GM18519 (cell line): ENCODE measurements around the gene OXSR1.
"Not testable (repeated sequence)": the region's sequence is repeated elsewhere in the genome, so short reads cannot be mapped to it uniquely, and the experiment has no call there.

Experiments used
- ATAC-seq: cut with Tn5 transposase; IDR thresholded peaks from one replicate; pipeline ENCODE4 v1.9.1; 2021; ENCODE audit warnings: mild to moderate bottlenecking, moderate library complexity; ENCODE audit not compliant: unreplicated experiment, low FRiP score

The OXSR1 gene

DNA sequence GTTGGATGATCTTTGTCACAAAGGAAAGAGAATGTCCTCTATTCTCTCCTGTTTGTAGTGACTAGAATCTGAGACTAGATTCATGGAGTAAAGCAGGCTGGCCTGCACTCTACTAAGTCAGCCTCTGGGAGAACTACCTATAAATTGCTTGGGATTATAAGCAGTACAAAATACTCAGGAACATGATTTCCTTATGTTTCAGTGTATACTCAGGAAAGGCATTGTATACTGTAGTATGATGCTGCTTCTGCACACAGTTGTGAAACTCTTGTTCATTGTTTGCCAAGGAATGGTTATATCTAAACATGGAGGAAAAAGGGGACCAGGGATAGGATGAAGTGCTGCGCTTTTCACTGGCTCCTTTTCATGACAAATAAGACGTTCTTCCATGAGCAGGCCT, 49.2 kb downstream of the OXSR1 start:
- no peak for ATAC-seq

DNA sequence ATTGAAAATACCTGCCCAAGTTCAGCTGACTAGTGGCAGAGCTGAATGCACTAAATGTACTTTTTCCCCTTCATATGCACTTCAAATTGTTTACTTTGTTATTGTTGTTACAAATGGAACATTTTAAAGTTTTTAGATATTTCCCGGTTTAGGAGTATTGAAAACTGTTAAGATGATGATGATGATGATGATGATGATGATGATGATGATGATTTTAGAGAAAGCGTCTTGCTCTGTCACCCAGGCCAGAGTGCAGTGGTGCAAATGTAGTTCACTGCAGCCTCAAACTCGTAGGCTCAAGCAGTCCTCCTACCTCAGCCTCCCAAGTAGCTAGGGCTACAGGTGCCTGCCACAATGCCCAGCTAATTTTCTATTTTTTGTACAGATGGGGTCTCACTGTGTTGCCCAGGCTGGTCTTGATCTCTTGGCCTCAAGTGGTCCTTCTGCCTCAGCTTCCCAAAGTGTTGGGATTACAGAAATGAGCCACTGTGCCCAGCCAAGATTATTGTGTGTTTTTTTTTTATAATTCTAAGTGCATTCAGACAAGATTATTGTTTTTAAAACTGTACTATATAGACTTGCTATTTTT, 54.4 kb downstream of the OXSR1 start:
- ATAC-seq = no peak

DNA sequence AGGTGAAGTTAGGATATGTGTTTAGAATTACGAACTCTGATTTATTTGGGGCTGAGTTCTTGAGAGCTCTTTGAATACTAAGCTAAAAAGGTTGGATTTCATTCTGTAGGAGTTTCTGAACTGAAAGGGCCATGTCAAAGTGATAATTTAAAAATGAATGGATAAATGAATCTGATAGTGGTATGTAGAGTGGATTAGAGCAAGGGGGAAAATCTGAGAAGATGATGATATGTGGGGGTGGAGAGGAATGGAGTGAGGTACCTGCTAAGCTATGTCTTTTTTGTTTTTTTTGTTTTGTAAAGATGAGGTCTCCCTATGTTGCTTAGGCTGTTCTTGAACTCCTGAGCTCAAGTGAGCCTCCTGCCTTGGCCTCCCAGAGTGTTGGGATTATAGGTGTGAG, 55.7 kb downstream of the OXSR1 start:
- ATAC-seq = no peak

DNA sequence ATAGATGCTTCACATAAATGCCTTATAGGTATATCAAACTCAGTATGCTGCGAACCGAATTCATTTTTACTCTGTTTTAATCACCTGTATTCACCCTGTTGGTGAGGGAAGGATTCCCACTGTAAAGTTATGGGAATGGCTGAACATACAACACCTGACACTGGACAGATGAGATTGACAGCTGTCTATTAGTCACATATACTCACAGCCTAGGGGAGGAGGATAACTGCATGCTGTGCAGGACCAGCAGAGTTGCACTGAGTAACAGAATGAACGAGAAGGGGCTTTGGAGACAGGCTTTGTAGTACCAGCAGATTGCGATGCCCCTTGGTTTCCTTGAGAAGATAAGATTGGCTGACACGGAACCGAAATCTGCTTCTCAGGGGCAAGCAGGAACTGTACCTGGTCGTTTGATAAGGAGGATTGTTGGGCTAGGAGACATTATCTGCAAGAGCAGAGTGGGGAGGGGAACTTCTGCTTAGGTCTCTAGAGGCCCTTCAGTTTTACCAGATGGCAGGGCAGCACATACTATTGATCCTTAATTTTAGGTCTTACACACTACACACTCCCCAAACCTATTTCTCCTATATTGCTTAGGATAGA, 56.8 kb downstream of the OXSR1 start:
- ATAC-seq = no peak

DNA sequence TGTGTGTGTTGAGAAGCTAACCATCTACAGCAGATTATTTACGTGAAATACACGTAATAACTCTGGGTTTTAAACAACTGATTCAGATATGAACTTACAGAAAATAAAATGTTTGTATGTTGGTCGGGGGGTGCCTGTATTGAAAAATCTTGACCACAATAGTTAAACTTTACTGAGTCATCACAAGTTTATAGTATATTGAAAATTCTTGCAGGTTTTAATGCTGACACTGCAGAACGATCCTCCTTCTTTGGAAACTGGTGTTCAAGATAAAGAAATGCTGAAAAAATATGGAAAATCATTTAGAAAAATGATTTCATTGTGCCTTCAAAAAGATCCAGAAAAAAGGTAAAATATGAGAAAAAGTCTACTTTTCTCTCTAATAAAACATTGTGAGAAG, 59.0 kb downstream of the OXSR1 start:
- no peak for ATAC-seq

DNA sequence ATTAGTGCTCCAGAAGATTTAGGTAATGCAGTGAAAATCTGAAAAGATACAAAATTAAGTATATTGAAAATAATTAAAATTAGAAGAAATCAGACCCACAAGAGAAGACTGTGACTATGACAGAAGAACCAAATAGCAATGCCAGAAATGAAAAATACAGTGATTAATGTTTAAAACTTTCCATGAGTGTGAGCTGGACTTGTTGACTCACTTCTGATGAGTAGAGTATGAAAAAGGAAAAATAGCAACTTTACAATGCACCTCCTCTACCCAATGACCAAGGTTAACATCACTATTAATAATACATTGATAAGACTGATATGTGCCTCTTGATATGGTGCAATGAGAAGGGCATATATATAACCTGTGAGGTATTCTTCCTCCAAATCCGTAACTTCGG, 60.9 kb downstream of the OXSR1 start:
- no peak for ATAC-seq

DNA sequence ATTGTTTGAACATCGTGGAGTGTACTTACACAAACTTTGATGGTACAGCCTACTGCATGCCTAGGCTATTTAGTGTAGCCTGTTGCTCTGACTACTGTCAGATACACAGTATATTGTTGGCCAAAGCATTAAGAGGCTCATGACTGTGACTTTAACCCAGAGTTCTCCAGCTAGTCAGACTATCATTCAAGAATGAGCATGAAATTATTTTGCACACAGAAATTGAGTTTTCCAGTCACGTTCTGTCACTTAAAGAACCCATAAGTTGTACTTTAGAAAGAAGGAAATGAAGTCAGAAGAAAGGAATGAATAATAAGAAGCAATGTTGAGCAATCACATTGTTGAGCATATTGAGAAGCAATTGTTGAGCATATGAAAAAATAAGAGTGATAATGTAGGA, 62.7 kb downstream of the OXSR1 start:
- no peak for ATAC-seq

DNA sequence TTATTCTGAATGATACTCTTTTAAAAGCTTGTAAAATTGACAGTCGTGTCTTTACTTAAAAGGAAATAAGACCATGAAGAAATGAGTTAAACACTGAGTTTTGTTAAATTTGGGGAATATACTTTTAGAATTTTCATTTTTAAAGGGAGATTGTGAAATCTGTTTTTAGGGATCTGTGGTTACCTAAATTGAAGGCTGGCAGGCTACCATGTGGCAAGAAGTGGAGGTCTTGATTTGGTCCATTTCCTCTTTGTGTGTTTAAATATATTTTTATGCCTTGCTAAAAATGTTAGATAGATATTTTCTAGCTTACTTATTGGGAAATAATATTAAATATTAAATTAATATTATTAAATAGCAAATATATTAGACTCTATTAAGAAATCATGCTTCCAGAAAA, 63.7 kb downstream of the OXSR1 start:
- ATAC-seq = no peak

DNA sequence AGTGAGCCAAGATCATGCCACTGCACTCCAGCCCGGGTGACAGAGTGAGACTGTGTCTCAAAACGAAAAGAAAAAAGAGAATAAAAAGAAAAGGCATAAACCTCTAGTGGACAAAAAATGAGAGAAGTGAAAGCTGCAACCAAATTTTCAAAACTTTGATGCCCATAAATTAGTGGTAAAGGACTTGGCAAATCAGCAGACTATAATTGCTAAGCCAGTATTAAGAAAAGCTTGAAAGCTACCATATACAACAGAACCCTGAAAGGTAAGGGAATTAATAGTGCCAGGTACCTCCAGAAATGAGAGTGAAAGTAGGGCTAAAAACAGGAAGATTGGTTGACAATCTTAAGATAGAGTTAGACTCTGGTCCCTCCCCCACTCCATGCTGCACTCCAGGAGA, 67.4 kb downstream of the OXSR1 start:
- ATAC-seq = no peak

DNA sequence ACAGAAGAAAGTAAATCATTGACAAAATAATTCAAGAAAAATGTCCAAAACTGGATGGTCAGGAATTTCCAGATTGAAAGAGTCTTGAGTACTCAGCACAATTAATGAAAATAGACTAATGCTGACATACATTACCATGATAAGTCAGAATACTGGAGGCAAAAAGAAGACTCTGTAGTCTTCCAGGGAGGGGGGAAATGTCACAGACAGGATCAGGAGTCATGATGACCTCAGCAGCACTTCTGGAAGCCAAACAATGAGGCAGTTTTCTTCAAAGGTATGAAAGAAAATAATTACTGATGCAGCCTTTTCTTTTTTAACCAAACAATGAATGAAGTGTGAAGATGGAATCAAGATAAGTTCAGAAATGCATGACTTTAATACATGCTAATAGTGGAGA, 70.1 kb downstream of the OXSR1 start:
- ATAC-seq = no peak

DNA sequence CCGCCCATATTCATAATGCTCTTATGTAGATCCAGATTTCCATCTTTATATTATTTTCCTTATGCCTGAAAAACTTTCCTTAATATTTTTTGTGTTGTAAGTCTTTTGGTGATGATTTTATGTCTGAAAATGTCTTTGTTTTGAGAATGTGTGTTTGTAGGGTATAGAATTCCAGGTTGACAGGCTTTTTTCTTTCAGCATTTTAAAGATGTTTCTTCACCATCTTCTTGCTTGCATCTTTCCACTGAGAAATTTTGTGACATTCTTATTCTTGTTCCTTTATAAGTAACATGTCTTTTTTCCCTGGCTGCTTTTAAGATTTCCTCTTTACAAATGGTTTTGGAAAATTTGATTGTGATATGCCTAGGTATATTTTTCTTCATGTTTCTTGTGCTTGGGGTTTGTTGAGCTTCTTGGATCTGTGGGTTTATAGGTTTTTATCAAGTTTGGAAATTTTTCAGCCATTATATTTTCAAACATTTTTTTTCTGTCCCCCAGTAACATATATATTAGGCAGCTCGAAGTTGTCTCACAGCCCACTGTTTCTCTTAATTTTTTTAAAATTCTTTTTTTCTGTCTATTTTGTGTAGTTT, 73.2 kb downstream of the OXSR1 start:
- ATAC-seq = no peak

DNA sequence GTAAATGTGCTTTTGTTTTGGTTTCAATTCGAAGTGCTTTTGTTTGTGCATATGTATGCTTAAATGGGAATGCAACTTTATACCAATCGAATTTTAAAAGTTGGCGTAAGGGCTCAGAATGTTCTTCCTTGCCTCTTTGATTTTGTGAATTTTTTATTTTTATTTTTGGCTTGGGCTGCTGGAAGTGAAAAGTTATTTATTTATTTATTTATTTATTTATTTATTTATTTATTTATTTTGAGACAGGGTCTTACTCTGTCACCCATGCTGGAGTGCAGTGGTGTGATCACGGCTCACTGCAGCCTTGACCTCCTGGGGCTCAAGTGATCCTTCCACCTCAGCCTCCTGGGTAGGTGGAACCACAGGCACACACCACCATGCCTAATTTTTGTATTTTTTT, 77.5 kb downstream of the OXSR1 start:
- not testable (repeated sequence) for ATAC-seq

DNA sequence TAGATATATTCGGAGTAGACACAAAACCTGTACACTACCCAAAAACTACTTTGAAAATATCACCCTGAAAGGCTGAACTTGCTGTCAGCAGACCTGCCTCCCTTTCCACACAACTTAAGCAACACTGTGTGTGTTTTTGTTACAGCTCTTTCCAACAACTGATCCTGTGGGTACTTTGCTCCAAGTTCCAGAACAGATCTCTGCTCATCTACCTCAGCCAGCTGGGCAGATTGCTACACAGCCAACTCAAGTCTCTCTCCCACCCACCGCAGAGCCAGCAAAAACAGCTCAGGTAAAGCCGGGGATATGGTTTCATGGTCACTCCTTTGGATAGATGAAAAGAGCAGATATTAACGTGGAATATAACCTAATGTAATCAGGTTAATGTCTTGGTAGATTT, 80.6 kb downstream of the OXSR1 start:
- no peak for ATAC-seq

DNA sequence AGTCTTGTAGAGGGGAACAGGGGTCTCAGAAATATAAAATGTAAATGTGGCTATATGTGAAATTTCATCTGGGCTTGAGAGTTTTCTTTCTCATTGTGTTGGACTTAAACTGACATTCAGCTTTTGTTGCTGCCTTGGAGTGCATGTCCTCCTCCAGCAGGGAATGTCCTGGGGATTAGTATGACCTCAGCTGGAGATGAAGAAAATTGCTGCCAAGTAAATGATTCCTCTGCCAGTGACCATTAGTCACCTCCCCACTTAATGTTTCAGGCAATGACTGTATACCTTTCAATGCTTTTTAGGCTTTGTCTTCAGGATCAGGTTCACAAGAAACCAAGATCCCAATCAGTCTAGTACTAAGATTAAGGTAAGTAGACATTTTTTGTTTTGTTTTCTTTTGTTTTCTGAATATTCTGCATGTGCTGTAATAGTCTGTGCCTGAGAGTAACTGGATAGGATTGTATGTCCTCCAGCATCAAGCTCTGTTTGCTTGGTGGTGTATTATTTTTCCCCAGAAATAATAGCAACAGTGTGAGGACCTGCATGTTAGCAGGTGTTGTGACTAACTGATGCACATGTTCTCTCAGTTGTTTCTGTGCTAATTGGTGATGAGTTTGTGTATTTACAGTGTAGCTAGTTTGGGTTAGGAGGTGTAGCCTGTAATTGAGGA, 82.2 kb downstream of the OXSR1 start:
- no peak for ATAC-seq

DNA sequence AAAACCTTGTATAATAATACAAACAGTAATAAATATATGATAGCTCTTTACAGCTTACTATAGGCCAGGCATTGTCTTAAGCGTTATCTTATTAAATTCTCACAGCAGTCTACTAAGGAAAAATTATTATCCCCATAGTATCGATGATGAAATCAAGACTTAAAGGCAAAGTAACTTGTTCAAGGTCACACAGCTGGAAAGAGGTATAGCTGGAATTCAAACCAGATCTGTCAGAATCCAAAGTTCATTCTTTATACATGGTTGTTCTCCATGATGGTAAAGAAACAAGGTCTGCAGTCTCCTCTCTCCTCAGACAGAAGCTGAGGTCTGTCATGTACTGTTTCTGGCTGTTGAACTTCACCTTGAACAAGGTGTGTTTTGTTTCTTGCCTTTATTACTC, 84.9 kb downstream of the OXSR1 start:
- ATAC-seq = no peak

DNA sequence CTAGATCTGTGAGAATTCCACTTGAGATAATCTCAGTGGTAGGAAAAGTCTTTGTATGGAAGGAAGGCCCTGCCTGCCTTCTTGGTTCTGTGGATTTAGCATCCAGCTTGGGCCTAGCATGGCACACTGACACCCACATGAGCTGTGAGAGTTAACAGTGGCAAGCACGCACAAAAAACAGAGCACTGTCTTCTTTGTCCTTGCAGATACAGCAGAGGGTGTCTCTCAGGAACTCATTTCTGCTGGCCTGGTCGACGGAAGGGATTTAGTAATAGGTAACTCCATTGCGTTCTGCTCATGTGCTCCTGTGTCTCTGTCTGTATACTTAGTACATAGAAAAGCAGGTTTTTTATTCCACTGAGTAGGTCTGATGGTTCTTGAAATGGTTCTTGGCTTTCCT, 85.9 kb downstream of the OXSR1 start:
- ATAC-seq = no peak

DNA sequence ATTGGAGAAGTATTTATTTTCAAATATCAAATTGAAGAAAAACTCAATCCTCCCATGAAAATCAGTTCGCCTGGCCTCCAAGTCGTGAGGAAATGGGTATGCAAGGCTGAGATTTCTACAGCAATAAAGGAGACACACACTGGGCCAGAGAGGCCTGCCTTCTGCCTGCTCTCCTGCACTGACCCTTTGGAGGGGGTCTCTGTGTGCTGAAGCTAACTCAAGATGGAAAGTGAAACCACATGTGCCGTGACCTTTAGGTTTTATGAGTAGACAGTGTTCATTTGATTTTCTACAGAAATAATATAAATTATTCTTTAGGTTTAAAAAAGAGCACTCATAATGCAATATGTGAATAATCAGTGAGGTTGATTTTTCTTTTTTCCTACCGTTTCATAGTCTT, 88.4 kb downstream of the OXSR1 start:
- no peak for ATAC-seq

DNA sequence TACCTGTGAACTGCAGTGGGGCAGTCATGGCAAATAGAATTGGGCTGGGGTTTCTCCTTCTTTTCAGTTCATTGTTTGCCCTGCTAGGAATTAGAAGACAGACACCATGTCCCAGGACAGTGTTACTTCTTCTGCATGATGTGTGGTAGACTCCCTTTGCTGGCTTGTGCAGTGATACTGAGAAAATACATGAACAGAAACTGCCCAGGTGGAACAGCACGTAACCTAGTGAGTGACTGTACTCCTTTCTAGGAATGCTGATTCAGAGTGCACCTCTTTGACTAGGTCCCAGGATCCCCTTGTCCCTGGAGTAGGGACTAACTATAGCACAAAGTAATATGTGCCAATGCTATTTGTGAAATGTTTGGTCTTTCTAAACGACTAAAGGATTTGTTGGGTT, 89.5 kb downstream of the OXSR1 start:
- ATAC-seq = no peak

DNA sequence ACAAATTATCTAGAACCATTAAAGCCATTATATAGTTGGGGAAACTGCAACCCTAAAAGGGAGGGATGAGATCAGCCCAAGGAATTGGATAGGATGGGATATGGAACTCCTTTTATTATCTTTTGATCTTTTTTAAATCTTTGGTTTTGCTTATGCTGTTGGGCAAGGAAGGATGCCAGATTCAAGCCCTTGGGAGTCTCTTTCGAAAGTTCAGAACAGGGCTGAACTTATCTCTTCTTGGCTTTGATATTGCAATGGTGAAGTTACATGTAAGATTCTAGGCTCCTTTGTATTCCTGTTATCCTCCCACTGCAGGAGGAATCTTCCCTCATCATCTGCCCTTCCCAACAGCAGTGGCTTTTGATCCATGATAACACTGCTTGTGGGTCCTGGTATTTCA, 90.3 kb downstream of the OXSR1 start:
- ATAC-seq = no peak

DNA sequence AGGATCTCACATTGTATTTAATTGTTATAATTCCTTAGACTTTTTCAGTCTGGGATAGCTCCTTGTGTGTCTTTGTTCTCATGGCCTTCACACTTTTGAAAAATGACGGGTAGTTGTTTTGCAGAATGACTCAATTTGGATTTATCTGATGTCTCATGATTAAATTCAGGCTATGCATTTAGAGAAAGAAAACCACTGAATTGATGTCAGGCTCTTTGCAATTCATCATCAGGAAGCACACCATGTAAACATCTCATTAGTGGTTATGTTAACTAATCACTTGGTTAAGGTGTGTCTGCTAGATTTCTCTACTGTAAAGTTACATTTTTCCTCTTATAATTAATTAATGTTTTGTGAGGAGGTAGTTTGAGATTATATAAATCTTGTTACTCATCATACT, 92.2 kb downstream of the OXSR1 start:
- ATAC-seq = no peak

DNA sequence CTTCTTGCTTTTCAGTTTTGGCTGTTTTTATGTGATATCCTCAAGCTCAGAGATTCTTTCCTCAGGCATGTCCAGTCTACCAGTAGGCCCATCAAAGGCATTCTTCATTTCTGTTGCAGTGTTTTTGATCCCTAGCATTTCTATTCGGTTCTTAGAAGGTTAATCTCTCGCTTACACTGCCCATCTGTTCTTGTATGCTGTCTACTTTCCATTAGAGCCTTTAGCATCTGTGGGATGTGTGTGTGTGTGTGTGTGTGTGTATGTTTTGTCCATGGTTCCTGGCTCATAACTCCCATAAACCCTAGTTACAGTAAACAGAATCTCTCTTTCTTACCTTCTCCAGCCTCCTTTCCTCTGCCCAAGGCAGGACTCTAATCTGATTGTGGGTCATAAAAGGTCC, 95.1 kb downstream of the OXSR1 start:
- ATAC-seq = no peak

DNA sequence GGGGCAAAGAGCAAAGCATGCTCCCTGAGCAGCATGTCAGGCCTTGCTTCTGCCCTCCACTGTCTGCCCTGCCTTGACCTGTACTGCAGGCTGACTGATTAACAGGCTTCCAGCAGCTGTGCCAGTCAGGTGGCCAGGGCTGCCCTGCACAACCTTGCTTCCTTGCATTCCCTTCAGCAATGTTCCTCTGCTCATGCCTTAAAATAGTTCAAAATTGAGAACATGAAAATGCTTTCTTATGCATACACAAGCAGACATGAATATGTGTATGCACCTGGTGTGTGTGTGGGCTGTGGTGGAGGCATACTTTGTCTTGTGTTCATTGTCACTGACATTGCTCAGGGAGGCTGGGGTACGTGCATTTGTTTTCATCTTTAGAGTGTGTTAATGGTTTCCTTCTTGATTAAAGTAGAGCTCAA, 99.0 kb downstream of the OXSR1 start:
- no peak for ATAC-seq
